Measurements from ENCODE around the gene PTER. TPM values are rescaled to one million over a fixed set of nuclear protein-coding genes. Genes with fewer than 3 reads are reported as not detected.
A peak's percentile ranks its signal among the peaks of the same experiment; 100 is the strongest.

Gene PTER
- total RNA-seq, 2 donors from 2014 or later, result 8.3 to 9.0 TPM

DNA sequence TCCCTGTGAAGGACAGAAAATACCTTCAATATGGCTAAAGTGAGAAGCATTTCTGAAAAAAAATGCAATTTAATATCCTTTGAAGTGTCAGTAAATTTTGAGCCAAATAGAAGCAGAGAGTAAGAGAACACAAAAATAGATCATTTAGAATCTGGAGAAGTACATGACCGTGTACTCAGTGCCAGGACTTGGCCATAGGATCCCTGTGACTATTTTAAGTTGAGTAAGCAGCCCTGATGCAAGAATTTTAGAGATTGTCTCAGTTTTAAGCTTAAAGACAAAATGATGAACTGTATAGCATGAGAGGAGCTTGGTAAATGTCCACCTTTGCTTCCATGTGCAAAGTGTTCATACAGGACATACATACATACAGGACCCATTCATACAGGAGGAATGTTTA is 2.5 kb downstream of the PTER start:
- Mint-ChIP-seq H3K4me1 (peaks cover 20% of the 10 kb centered on the region), H3K36me3 (ENCODE audit: low read depth) (peaks cover 2% of the 10 kb centered on the region), H3K4me3 (no peak overlapping the region), H3K9me3 (no peaks in the 10 kb centered on the region), H3K27me3 (ENCODE audit: insufficient read depth) (peaks cover 7% of the 10 kb centered on the region), H3K27ac (peak overlapping the region; percentile 2)
- DNase-seq, result no peak
- H3K27ac ChIP-seq (ENCODE audit: low read depth, low read length), result no peak overlapping the region
- H3K4me1 ChIP-seq (ENCODE audit: control insufficient read depth, insufficient read depth, low read length), result no peaks in the 10 kb centered on the region
- WGBS, 2 experiments (ENCODE audit: insufficient coverage in 1 of 2, insufficient read length in 1 of 2), result 90 to 96% methylated on average over 1 of the region's 1 CpG
- no peaks in the 10 kb centered on the region for H3K36me3 ChIP-seq (ENCODE audit: control insufficient read depth, insufficient read depth, low read length)
- H3K9ac ChIP-seq (ENCODE audit: extremely low read depth, low read length, poor library complexity, severe bottlenecking), result no peak overlapping the region
- H3K9me3 ChIP-seq (ENCODE audit: control insufficient read depth, low read length), result no peaks in the 10 kb centered on the region
- TF ChIP-seq, protein P1, sequence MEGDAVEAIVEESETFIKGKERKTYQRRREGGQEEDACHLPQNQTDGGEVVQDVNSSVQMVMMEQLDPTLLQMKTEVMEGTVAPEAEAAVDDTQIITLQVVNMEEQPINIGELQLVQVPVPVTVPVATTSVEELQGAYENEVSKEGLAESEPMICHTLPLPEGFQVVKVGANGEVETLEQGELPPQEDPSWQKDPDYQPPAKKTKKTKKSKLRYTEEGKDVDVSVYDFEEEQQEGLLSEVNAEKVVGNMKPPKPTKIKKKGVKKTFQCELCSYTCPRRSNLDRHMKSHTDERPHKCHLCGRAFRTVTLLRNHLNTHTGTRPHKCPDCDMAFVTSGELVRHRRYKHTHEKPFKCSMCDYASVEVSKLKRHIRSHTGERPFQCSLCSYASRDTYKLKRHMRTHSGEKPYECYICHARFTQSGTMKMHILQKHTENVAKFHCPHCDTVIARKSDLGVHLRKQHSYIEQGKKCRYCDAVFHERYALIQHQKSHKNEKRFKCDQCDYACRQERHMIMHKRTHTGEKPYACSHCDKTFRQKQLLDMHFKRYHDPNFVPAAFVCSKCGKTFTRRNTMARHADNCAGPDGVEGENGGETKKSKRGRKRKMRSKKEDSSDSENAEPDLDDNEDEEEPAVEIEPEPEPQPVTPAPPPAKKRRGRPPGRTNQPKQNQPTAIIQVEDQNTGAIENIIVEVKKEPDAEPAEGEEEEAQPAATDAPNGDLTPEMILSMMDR (conservative IDR thresholded peaks at IDR 0.05), result no peak
- no peak overlapping the region for H3K4me3 ChIP-seq (ENCODE audit: low read length)
- peaks cover 9% of the 10 kb centered on the region for H3K27me3 ChIP-seq (ENCODE audit: control insufficient read depth, insufficient read depth, low read length, poor library complexity, severe bottlenecking)

DNA sequence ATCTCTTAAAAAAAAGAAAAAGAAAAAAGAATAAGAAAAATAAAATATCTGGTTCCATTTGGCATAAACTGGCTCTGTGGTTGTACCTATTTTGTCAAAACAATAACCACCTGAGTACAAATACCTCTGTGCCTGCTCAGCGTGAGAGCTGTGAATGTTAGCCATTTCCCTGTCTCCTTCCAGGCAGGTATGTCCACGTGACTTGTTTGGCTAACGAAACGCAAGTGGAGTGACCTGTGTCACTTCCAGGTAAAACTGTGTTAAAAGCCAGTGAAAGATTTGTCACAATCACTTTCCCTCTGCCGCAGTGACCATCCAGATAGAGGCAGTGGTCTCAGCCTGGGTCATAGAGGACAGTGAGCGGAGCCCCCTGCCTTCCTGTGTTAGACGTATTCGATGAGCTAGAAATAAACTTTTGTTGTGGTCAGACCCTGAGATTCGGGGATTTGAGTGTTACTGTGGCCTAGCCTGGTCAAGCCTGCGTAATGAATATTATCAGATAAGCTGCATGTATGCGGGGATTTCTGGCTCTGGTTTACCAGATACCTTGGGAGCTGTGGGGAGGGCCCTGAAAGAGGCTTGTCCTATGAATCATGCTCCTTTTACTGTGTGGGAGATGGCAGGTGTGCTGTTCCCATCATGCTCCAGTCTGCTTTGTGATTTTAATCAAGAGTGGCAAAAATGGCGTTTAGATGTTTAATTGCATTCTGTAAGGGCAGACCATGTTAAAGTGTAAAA is 3.8 kb downstream of the PTER start:
- Mint-ChIP-seq H3K36me3 (ENCODE audit: low read depth) (peaks cover 2% of the 10 kb centered on the region), H3K4me1 (peaks cover 20% of the 10 kb centered on the region), H3K9me3 (no peaks in the 10 kb centered on the region), H3K27me3 (ENCODE audit: insufficient read depth) (peaks cover 5% of the 10 kb centered on the region), H3K27ac (no peak overlapping the region), H3K4me3 (no peak overlapping the region)
- peaks cover 8% of the 10 kb centered on the region for H3K27me3 ChIP-seq (ENCODE audit: control insufficient read depth, insufficient read depth, low read length, poor library complexity, severe bottlenecking)
- TF ChIP-seq, protein P1 (conservative IDR thresholded peaks at IDR 0.05), result no peak
- H3K36me3 ChIP-seq (ENCODE audit: control insufficient read depth, insufficient read depth, low read length), result no peaks in the 10 kb centered on the region
- no peaks in the 10 kb centered on the region for H3K9me3 ChIP-seq (ENCODE audit: control insufficient read depth, low read length)
- H3K4me1 ChIP-seq (ENCODE audit: control insufficient read depth, insufficient read depth, low read length), result no peaks in the 10 kb centered on the region
- H3K4me3 ChIP-seq (ENCODE audit: low read length), result no peak overlapping the region
- no peak overlapping the region for H3K9ac ChIP-seq (ENCODE audit: extremely low read depth, low read length, poor library complexity, severe bottlenecking)
- no peak overlapping the region for H3K27ac ChIP-seq (ENCODE audit: low read depth, low read length)
- 81 to 91% methylated on average over 11 to 12 of the region's 12 CpGs for WGBS, 2 experiments (ENCODE audit: insufficient coverage in 1 of 2, insufficient read length in 1 of 2)
- DNase-seq, result peak; percentile 48

DNA sequence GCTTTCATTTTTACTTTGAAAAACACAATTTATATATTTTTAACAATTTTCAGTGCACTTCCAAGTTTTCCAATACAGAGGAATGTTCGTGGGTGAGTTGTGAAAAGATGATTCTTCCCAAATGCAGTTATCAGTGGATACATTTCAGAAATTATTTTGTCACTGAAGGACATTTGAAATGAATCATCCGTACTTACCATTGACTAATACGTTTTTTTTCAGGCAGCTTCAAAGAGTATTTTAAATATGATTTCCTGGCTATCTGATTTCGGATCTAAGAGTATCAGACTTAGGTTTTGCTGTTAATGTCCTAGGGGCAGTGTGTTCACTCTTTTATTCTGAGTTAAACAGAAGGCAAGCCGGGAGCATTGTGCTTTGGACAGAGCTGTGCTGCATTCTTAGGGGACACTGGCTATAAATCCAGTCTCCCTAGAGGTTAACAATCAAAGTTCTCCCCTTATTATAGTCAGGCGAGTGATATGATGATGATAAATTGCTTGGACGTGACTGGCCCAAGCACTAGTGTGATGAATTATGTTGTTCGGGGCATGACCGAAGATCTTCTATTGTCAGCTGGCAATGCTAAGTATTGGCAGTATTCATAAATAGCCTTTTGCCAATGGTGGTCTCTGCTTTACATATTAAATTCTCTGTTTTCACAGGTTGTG is 4.5 kb downstream of the PTER start:
- Mint-ChIP-seq H3K27me3 (ENCODE audit: insufficient read depth) (no peaks in the 10 kb centered on the region), H3K27ac (no peak overlapping the region), H3K4me1 (peaks cover 17% of the 10 kb centered on the region), H3K36me3 (ENCODE audit: low read depth) (peaks cover 2% of the 10 kb centered on the region), H3K4me3 (no peak overlapping the region), H3K9me3 (no peaks in the 10 kb centered on the region)
- peaks cover 1% of the 10 kb centered on the region for H3K27me3 ChIP-seq (ENCODE audit: control insufficient read depth, insufficient read depth, low read length, poor library complexity, severe bottlenecking)
- peak overlapping the region; percentile 45 for H3K27ac ChIP-seq (ENCODE audit: low read depth, low read length)
- TF ChIP-seq, protein P1 (conservative IDR thresholded peaks at IDR 0.05), result no peak
- no peaks in the 10 kb centered on the region for H3K4me1 ChIP-seq (ENCODE audit: control insufficient read depth, insufficient read depth, low read length)
- H3K36me3 ChIP-seq (ENCODE audit: control insufficient read depth, insufficient read depth, low read length), result no peaks in the 10 kb centered on the region
- H3K9ac ChIP-seq (ENCODE audit: extremely low read depth, low read length, poor library complexity, severe bottlenecking), result no peak overlapping the region
- 89 to 92% methylated on average over 7 to 9 of the region's 9 CpGs for WGBS, 2 experiments (ENCODE audit: insufficient coverage in 1 of 2, insufficient read length in 1 of 2)
- H3K9me3 ChIP-seq (ENCODE audit: control insufficient read depth, low read length), result no peaks in the 10 kb centered on the region
- no peak for DNase-seq
- H3K4me3 ChIP-seq (ENCODE audit: low read length), result no peak overlapping the region
